ENCODE data around the gene LRRK1. TPM values are rescaled to one million over a fixed set of nuclear protein-coding genes. Genes with fewer than 3 reads are reported as not detected.

Gene LRRK1
- total and polyA plus RNA-seq, 9 donors = 6.5 to 27.3 (median 17.5) TPM

- WGBS, 3 donors = 22 to 28% (median 26%) methylated on average over 17 of the region's 17 CpGs
- DNase-seq = peak; percentile 39 to 73 (median 56)
- Histone ChIP-seq H3K4me3 (no peak overlapping the region), H3K27ac (no peak overlapping the region), H3K9me3 (no peaks in the 10 kb centered on the region), H3K36me3 (no peaks in the 10 kb centered on the region), H3K27me3 (no peaks in the 10 kb centered on the region), H3K4me1 (ENCODE audit: insufficient read depth) (peaks cover 2% of the 10 kb centered on the region)
- no peak for TF ChIP-seq POLR2A (IDR thresholded peaks at IDR 0.05)
- TF ChIP-seq CTCF (IDR thresholded peaks at IDR 0.05) = no peak
- intact Hi-C loops (cut with DNase I) = loop anchor here in 1 of 4 donors (10.0 kb wide), 1 partner anchor 139 kb away; the partner anchor contains the start of gene CHSY1
Measured at GRCh38 chr15:101115786-101116680, 196.9 kb downstream of the LRRK1 start.

- DNase-seq = peak in 1 of 5 donors; percentile 7
- 93 to 100% (median 100%) methylated on average over 1 of the region's 1 CpG for WGBS, 3 donors
- Histone ChIP-seq H3K27ac (no peak overlapping the region), H3K36me3 (no peaks in the 10 kb centered on the region), H3K27me3 (no peaks in the 10 kb centered on the region), H3K9me3 (no peaks in the 10 kb centered on the region), H3K4me3 (no peak overlapping the region), H3K4me1 (ENCODE audit: insufficient read depth) (peaks cover 5% of the 10 kb centered on the region)
- intact Hi-C loops (cut with DNase I) = loop anchor here in 1 of 4 donors (10.0 kb wide), 1 partner anchor 138 kb away; the partner anchor contains the start of gene CHSY1
- TF ChIP-seq EP300 (IDR thresholded peaks at IDR 0.05) = no peak
Measured at GRCh38 chr15:101116681-101116976, 197.5 kb downstream of the LRRK1 start.

- DNase-seq = peak in 1 of 5 donors; percentile 23
- WGBS, 3 donors = 90 to 92% (median 90%) methylated on average over 9 of the region's 9 CpGs
- intact Hi-C loops (cut with DNase I) = loop anchor here in 1 of 4 donors (10.0 kb wide), 1 partner anchor 137 kb away; the partner anchor contains the start of gene CHSY1
Measured at GRCh38 chr15:101118116-101118515, 199.0 kb downstream of the LRRK1 start.

GRCh38 chr15:101118615-101119014 lies 199.5 kb downstream of the LRRK1 start:
- H3K4me3 ChIP-seq = no peak overlapping the region
- no peaks in the 10 kb centered on the region for H3K36me3 ChIP-seq
- peaks cover 8% of the 10 kb centered on the region for H3K4me1 ChIP-seq (ENCODE audit: insufficient read depth)
- 95 to 96% (median 96%) methylated on average over 10 of the region's 10 CpGs for WGBS, 3 donors
- no peak for TF ChIP-seq EP300 (IDR thresholded peaks at IDR 0.05)
- TF ChIP-seq POLR2A (IDR thresholded peaks at IDR 0.05) = no peak
- TF ChIP-seq CTCF (IDR thresholded peaks at IDR 0.05) = no peak
- no peaks in the 10 kb centered on the region for H3K27me3 ChIP-seq
- H3K9me3 ChIP-seq = no peaks in the 10 kb centered on the region
- no peak overlapping the region for H3K27ac ChIP-seq
- intact Hi-C loops (cut with DNase I) = loop anchor here in 1 of 4 donors (10.0 kb wide), 1 partner anchor 136 kb away; the partner anchor contains the start of gene CHSY1
- peak in 1 of 5 donors; percentile 26 for DNase-seq

More at GRCh38 chr15:101118116-101118515, 199.0 kb downstream of the LRRK1 start:
- Histone ChIP-seq H3K36me3 (no peaks in the 10 kb centered on the region), H3K4me3 (no peak overlapping the region), H3K27ac (no peak overlapping the region), H3K4me1 (ENCODE audit: insufficient read depth) (peaks cover 8% of the 10 kb centered on the region), H3K27me3 (no peaks in the 10 kb centered on the region), H3K9me3 (no peaks in the 10 kb centered on the region)
- TF ChIP-seq CTCF (IDR thresholded peaks at IDR 0.05) (no peak), EP300 (IDR thresholded peaks at IDR 0.05) (no peak), POLR2A (IDR thresholded peaks at IDR 0.05) (no peak)

GRCh38 chr15:101119181-101119580 lies 200.0 kb downstream of the LRRK1 start:
- H3K27me3 ChIP-seq = no peaks in the 10 kb centered on the region
- intact Hi-C loops (cut with DNase I) = loop anchor here in 1 of 4 donors (10.0 kb wide), 1 partner anchor 136 kb away; the partner anchor contains the start of gene CHSY1
- H3K36me3 ChIP-seq = no peaks in the 10 kb centered on the region
- no peaks in the 10 kb centered on the region for H3K9me3 ChIP-seq
- no peak overlapping the region for H3K27ac ChIP-seq
- no peak overlapping the region for H3K4me3 ChIP-seq
- no peak for TF ChIP-seq EP300 (IDR thresholded peaks at IDR 0.05)
- TF ChIP-seq CTCF (IDR thresholded peaks at IDR 0.05) = no peak
- no peak for TF ChIP-seq POLR2A (IDR thresholded peaks at IDR 0.05)
- DNase-seq = no peak
- H3K4me1 ChIP-seq (ENCODE audit: insufficient read depth) = peaks cover 8% of the 10 kb centered on the region
- 91 to 96% (median 95%) methylated on average over 2 of the region's 2 CpGs for WGBS, 3 donors

Measured in ovary (tissue), 9 donors.